ENCODE measurements around the gene MALRD1. TPM values are rescaled to one million over a fixed set of nuclear protein-coding genes. Genes with fewer than 3 reads are reported as not detected.
A peak's percentile ranks its signal among the peaks of the same experiment; 100 is the strongest.

MALRD1 gene
- total RNA-seq, 1 experiment from 2014 or later = not detected

DNA sequence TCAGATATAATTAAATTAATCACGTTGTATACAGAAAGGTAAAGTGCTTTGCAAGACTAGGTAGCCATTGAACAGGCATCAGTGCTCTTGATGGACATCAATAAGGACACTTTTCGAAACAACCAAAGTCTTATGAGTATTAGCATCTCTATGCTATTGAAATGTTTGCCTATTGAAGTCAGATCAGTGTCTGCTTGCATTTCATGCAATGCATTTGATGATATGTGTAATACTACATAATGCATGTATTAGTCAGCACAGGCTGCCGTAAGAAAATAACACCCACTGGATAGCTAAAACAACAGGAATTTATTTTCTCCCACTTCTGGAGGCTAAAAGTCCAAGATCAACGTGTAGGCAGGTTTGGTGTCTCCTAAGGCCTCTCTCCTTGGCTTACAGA is 558.4 kb downstream of the MALRD1 start:
- no peaks in the 10 kb centered on the region for H3K36me3 ChIP-seq
- no peaks in the 10 kb centered on the region for H3K4me1 ChIP-seq
- H3K9me3 ChIP-seq (replicated peaks) = no peaks in the 10 kb centered on the region
- H3K4me3 ChIP-seq = no peak overlapping the region
- H3K27me3 ChIP-seq = no peaks in the 10 kb centered on the region
- H3K27ac ChIP-seq = no peak overlapping the region
- DNase-seq = no peak

- no peaks in the 10 kb centered on the region for H3K4me1 ChIP-seq
- no peaks in the 10 kb centered on the region for H3K9me3 ChIP-seq (replicated peaks)
- no peaks in the 10 kb centered on the region for H3K36me3 ChIP-seq
- DNase-seq = no peak
- H3K4me3 ChIP-seq = no peak overlapping the region
- no peak overlapping the region for H3K27ac ChIP-seq
- no peaks in the 10 kb centered on the region for H3K27me3 ChIP-seq
Measured at GRCh38 chr10:19611775-19612174, 563.2 kb downstream of the MALRD1 start.

- no peak overlapping the region for H3K27ac ChIP-seq
- no peaks in the 10 kb centered on the region for H3K36me3 ChIP-seq
- no peaks in the 10 kb centered on the region for H3K4me1 ChIP-seq
- no peaks in the 10 kb centered on the region for H3K27me3 ChIP-seq
- no peak overlapping the region for H3K4me3 ChIP-seq
- no peak for DNase-seq
- no peaks in the 10 kb centered on the region for H3K9me3 ChIP-seq (replicated peaks)
Measured at GRCh38 chr10:19616966-19617365, 568.4 kb downstream of the MALRD1 start.

GRCh38 chr10:19620811-19621210 is 572.2 kb downstream of the MALRD1 start:
- Histone ChIP-seq H3K9me3 (replicated peaks) (no peaks in the 10 kb centered on the region), H3K4me3 (no peak overlapping the region), H3K4me1 (no peaks in the 10 kb centered on the region), H3K27ac (no peak overlapping the region), H3K27me3 (no peaks in the 10 kb centered on the region), H3K36me3 (no peaks in the 10 kb centered on the region)
- DNase-seq = no peak

GRCh38 chr10:19623321-19623720 is 574.7 kb downstream of the MALRD1 start:
- no peak overlapping the region for H3K27ac ChIP-seq
- no peaks in the 10 kb centered on the region for H3K36me3 ChIP-seq
- H3K27me3 ChIP-seq = no peaks in the 10 kb centered on the region
- H3K4me3 ChIP-seq = no peak overlapping the region
- DNase-seq = no peak
- H3K4me1 ChIP-seq = no peaks in the 10 kb centered on the region
- no peaks in the 10 kb centered on the region for H3K9me3 ChIP-seq (replicated peaks)

DNA sequence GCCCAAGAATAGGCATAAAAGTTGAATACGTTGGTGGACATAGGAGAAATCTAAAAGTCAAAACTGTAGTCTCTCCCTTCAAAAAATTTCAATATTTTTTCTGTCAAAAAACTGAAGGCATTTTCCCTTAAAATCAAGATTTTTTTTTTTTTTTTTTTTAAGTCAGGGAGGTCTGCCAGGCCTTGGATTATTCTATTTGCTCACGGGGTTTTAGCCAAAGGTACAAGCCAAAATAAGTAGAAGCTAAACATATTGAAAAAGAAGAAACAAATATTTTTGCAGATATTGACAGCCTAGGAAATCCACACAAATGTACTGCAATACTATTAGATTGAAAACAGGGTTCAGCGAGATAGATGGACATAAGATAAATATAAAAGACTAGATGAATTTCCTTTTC is 577.6 kb downstream of the MALRD1 start:
- no peaks in the 10 kb centered on the region for H3K27me3 ChIP-seq
- no peak overlapping the region for H3K27ac ChIP-seq
- no peak for DNase-seq
- H3K36me3 ChIP-seq = no peaks in the 10 kb centered on the region
- H3K4me1 ChIP-seq = no peaks in the 10 kb centered on the region
- no peaks in the 10 kb centered on the region for H3K9me3 ChIP-seq (replicated peaks)
- no peak overlapping the region for H3K4me3 ChIP-seq

DNA sequence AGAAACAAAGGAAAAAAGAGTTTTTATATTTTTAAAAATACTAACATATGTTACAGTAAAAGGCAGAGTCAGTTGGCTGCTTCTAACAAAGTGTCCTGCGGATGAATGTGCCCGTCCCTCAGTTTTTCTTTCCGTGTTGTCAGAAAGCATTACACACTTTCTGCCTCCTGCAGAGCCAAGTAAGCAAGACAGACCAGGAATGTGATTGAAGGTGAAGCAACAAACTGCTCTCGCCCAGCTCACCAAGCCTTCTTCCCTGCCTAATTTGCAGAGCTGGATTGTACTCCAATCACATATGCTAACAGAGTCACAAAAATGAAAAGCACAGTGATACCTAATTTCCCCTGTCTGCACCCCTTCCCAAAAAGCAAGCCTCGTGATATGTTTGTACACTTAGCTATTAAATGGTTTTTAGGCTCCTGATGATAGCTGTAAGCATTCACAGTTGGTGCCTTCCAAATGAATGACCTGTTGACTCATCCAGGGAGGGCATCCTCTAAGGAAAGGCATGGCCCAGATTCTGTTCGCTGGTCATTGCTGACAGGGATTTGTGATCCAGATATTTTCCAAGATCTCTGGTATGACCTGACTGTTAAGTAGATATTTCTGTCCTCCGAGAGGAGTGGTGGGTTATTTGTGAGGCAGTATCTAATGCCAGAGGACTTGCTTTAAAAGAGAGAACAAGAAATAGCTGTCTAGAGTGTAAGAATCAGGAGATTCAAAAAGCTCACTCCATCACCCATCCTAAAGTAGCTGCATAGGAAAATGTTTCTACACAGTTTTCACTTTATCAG is 580.4 kb downstream of the MALRD1 start:
- no peak for DNase-seq
- Histone ChIP-seq H3K27ac (no peak overlapping the region), H3K9me3 (replicated peaks) (no peaks in the 10 kb centered on the region), H3K27me3 (no peaks in the 10 kb centered on the region), H3K4me3 (no peak overlapping the region), H3K4me1 (no peaks in the 10 kb centered on the region), H3K36me3 (no peaks in the 10 kb centered on the region)

GRCh38 chr10:19629567-19629966 is 581.0 kb downstream of the MALRD1 start:
- H3K9me3 ChIP-seq (replicated peaks) = no peaks in the 10 kb centered on the region
- H3K27ac ChIP-seq = no peak overlapping the region
- H3K4me1 ChIP-seq = no peaks in the 10 kb centered on the region
- no peak for DNase-seq
- H3K27me3 ChIP-seq = no peaks in the 10 kb centered on the region
- no peak overlapping the region for H3K4me3 ChIP-seq
- no peaks in the 10 kb centered on the region for H3K36me3 ChIP-seq

- Histone ChIP-seq H3K4me1 (peaks cover 3% of the 10 kb centered on the region; the same call in 1 of the 2 replicates), H3K36me3 (no peaks in the 10 kb centered on the region), H3K27me3 (no peaks in the 10 kb centered on the region), H3K27ac (no peak overlapping the region), H3K4me3 (no peak overlapping the region), H3K9me3 (replicated peaks) (no peaks in the 10 kb centered on the region)
- no peak for DNase-seq
Measured at GRCh38 chr10:19634163-19634562, 585.6 kb downstream of the MALRD1 start.

GRCh38 chr10:19638182-19638895 is 589.7 kb downstream of the MALRD1 start:
- Histone ChIP-seq H3K4me1 (peaks cover 3% of the 10 kb centered on the region; the same call in 1 of the 2 replicates), H3K27ac (peak overlapping the region; percentile 28), H3K4me3 (peak overlapping the region; percentile 15; the same call in 1 of the 2 replicates), H3K9me3 (replicated peaks) (no peaks in the 10 kb centered on the region), H3K36me3 (no peaks in the 10 kb centered on the region), H3K27me3 (no peaks in the 10 kb centered on the region)
- DNase-seq = peak; percentile 21 to 31

- H3K27me3 ChIP-seq = no peaks in the 10 kb centered on the region
- DNase-seq = no peak
- no peaks in the 10 kb centered on the region for H3K36me3 ChIP-seq
- peak overlapping the region; percentile 28 for H3K27ac ChIP-seq
- no peaks in the 10 kb centered on the region for H3K9me3 ChIP-seq (replicated peaks)
- H3K4me3 ChIP-seq = peak overlapping the region; percentile 15; the same call in 1 of the 2 replicates
- peaks cover 3% of the 10 kb centered on the region; the same call in 1 of the 2 replicates for H3K4me1 ChIP-seq
Measured at GRCh38 chr10:19638896-19639233, 590.3 kb downstream of the MALRD1 start.

- Histone ChIP-seq H3K9me3 (replicated peaks) (no peaks in the 10 kb centered on the region), H3K4me1 (peaks cover 3% of the 10 kb centered on the region; the same call in 1 of the 2 replicates), H3K36me3 (no peaks in the 10 kb centered on the region), H3K4me3 (no peak overlapping the region), H3K27me3 (no peaks in the 10 kb centered on the region), H3K27ac (no peak overlapping the region)
- no peak for DNase-seq
Measured at GRCh38 chr10:19640566-19641263, 592.1 kb downstream of the MALRD1 start.

DNA sequence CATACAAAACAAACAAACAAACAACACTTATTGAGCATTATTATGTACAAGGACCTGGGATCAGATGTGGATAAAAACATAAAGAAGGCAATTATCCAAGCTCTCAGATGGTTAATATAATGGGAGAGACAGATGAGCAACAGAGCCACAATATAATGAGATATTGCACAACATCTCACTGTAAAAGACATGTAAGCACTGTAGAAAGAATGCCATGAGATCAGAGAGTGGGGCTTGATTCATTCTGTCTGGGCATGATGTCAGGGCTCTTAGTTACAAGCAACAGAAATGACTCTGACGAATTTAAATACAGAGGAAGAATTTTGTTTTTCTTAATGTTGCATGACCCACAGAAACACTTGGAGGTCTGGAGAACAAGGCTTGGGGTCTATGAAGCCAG is 602.9 kb downstream of the MALRD1 start:
- Histone ChIP-seq H3K27me3 (no peaks in the 10 kb centered on the region), H3K36me3 (no peaks in the 10 kb centered on the region), H3K9me3 (replicated peaks) (no peaks in the 10 kb centered on the region), H3K27ac (no peak overlapping the region), H3K4me1 (peaks cover 4% of the 10 kb centered on the region; the same call in 1 of the 2 replicates), H3K4me3 (no peak overlapping the region)
- no peak for DNase-seq

GRCh38 chr10:19652750-19653149 is 604.1 kb downstream of the MALRD1 start:
- Histone ChIP-seq H3K4me1 (peaks cover 4% of the 10 kb centered on the region; the same call in 1 of the 2 replicates), H3K27me3 (no peaks in the 10 kb centered on the region), H3K4me3 (no peak overlapping the region), H3K36me3 (no peaks in the 10 kb centered on the region), H3K9me3 (replicated peaks) (no peaks in the 10 kb centered on the region), H3K27ac (no peak overlapping the region)
- DNase-seq = no peak

- Histone ChIP-seq H3K9me3 (replicated peaks) (no peaks in the 10 kb centered on the region), H3K4me1 (peaks cover 4% of the 10 kb centered on the region; the same call in 1 of the 2 replicates), H3K27me3 (no peaks in the 10 kb centered on the region), H3K4me3 (no peak overlapping the region), H3K36me3 (no peaks in the 10 kb centered on the region), H3K27ac (peak overlapping the region; percentile 20)
- DNase-seq = no peak
Measured at GRCh38 chr10:19653931-19654330, 605.3 kb downstream of the MALRD1 start.
